Measurements from ENCODE around the gene FARP1. TPM values are rescaled to one million over a fixed set of nuclear protein-coding genes. Genes with fewer than 3 reads are reported as not detected.

The FARP1 gene
- total and polyA plus RNA-seq, 2 of the 8 experiments (the other 6 are each of a cell fraction or from before 2014, with no cell fraction given) = 24.7 to 104 TPM

DNA sequence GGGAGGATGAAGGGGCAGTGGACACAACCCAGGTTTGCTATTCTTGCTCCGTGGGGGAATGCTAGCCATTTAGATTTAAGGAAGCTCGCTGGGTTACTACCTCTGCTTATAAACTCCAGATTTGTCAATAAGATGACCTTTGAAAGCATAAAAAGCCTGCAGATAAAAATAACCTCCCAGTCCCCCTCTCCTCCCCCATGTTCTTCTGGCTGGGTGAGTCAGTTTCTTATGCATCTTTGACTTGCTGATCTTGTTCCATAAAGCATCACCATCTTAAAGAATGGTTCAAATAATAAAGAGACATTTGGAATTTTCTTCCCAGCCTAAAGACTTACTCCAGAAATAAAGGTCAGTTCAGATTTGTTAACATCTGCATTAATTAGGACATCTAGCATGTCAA is 152.5 kb downstream of the FARP1 start (continued):
- TF ChIP-seq CHD1 (IDR thresholded peaks at IDR 0.05; ENCODE audit: low read depth, low read length) = no peak
- no peak for TF ChIP-seq BRCA1 (IDR thresholded peaks at IDR 0.05; ENCODE audit: low read depth, low read length)
- no peak for TF ChIP-seq RFX5 (IDR thresholded peaks at IDR 0.05; ENCODE audit: borderline replicate concordance, low read depth, low read length)
- TF ChIP-seq, protein P1, sequence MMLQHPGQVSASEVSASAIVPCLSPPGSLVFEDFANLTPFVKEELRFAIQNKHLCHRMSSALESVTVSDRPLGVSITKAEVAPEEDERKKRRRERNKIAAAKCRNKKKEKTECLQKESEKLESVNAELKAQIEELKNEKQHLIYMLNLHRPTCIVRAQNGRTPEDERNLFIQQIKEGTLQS (IDR thresholded peaks at IDR 0.05; ENCODE audit: insufficient read depth, low read depth, low read length) = no peak
- no peak for TF ChIP-seq RBBP5 (IDR thresholded peaks at IDR 0.05; ENCODE audit: borderline replicate concordance, low read depth, low read length)

Measured in H1 (cell line).